GM19395 (cell line): ENCODE data around the gene FOCAD.
"Not testable (repeated sequence)": the region's sequence is repeated elsewhere in the genome, so short reads cannot be mapped to it uniquely, and the experiment has no call there.

Experiments
- ATAC-seq: cut with Tn5 transposase; IDR thresholded peaks from one replicate; pipeline ENCODE4 v1.9.1; 2021; ENCODE audit warnings: mild to moderate bottlenecking, moderate library complexity; ENCODE audit not compliant: unreplicated experiment

The FOCAD gene

GRCh38 chr9:20684035-20684874 is at the start of gene FOCAD:
Gene FOCAD (plus strand): TSS chr9:20684259. CDS start chr9:20715354, 31,095 bp downstream.
- peak; percentile 96 for ATAC-seq

- no peak for ATAC-seq
Observed at GRCh38 chr9:20634895-20635294, 49.2 kb upstream of the FOCAD start.

- ATAC-seq: no peak
Observed at GRCh38 chr9:20636888-20637440, 47.1 kb upstream of the FOCAD start.

GRCh38 chr9:20640331-20641187 is 43.5 kb upstream of the FOCAD start:
- ATAC-seq: peak; percentile 92

- ATAC-seq: no peak
Observed at GRCh38 chr9:20642045-20642444, 42.0 kb upstream of the FOCAD start.

- ATAC-seq: no peak
Observed at GRCh38 chr9:20643660-20644059, 40.4 kb upstream of the FOCAD start.

- ATAC-seq: no peak
Observed at GRCh38 chr9:20646656-20647055, 37.4 kb upstream of the FOCAD start.

GRCh38 chr9:20649381-20649780 is 34.7 kb upstream of the FOCAD start:
- ATAC-seq: no peak

- no peak for ATAC-seq
Observed at GRCh38 chr9:20650313-20650712, 33.7 kb upstream of the FOCAD start.

GRCh38 chr9:20650750-20651299 is 33.2 kb upstream of the FOCAD start:
- ATAC-seq: no peak

GRCh38 chr9:20651939-20652338 is 32.1 kb upstream of the FOCAD start:
- ATAC-seq: no peak

GRCh38 chr9:20658246-20658667 is 25.8 kb upstream of the FOCAD start:
- ATAC-seq: not testable (repeated sequence)

- no peak for ATAC-seq
Observed at GRCh38 chr9:20658677-20659473, 25.2 kb upstream of the FOCAD start.

GRCh38 chr9:20659474-20659967 is 24.5 kb upstream of the FOCAD start:
- no peak for ATAC-seq

- ATAC-seq: no peak
Observed at GRCh38 chr9:20662156-20662555, 21.9 kb upstream of the FOCAD start.

GRCh38 chr9:20663133-20663532 is 20.9 kb upstream of the FOCAD start:
- ATAC-seq: no peak

GRCh38 chr9:20664501-20664900 is 19.6 kb upstream of the FOCAD start:
- ATAC-seq: no peak

- ATAC-seq: no peak
Observed at GRCh38 chr9:20670395-20670794, 13.7 kb upstream of the FOCAD start.

GRCh38 chr9:20671635-20672034 is 12.4 kb upstream of the FOCAD start:
- ATAC-seq: no peak

- not testable (repeated sequence) for ATAC-seq
Observed at GRCh38 chr9:20673537-20673936, 10.5 kb upstream of the FOCAD start.
